DOHH2 (cell line): ENCODE data around the gene PDE4B.
"Not testable (repeated sequence)": the region's sequence is repeated elsewhere in the genome, so short reads cannot be mapped to it uniquely, and the experiment has no call there.

Experiments
- H3F3A ChIP-seq: fragments of 200-600 bp; sonication (generic), shearing (Covaris generic); 2 replicates; pipeline ENCODE4 v1.6.0; 2016; ENCODE audit warnings: antibody characterized with exemption, mild to moderate bottlenecking; ENCODE audit not compliant: control insufficient read depth, insufficient read depth
- H3K27ac ChIP-seq: fragments of 200-600 bp; sonication (generic); 2 replicates; pipeline ENCODE4 v1.5.1; 2014; ENCODE audit warnings: low read depth, mild to moderate bottlenecking, low read length, moderate library complexity
- H3K27me3 ChIP-seq: fragments of 200-600 bp; sonication (generic); 2 replicates; pipeline ENCODE4 v1.6.1; 2014; ENCODE audit warnings: mild to moderate bottlenecking, low read length, mixed read lengths; ENCODE audit not compliant: control insufficient read depth
- H3K36me3 ChIP-seq: fragments of 200-600 bp; sonication (generic); 2 replicates; pipeline ENCODE4 v1.6.1; 2014; ENCODE audit warnings: mild to moderate bottlenecking, low read length, moderate library complexity, mixed read lengths; ENCODE audit not compliant: control insufficient read depth
- H3K4me1 ChIP-seq: fragments of 200-600 bp; sonication (generic); 2 replicates; pipeline ENCODE4 v1.6.1; 2014; ENCODE audit warnings: mild to moderate bottlenecking, low read length, mixed read lengths; ENCODE audit not compliant: control insufficient read depth
- H3K4me2 ChIP-seq: fragments of 200-600 bp; sonication (generic); 2 replicates; pipeline ENCODE4 v1.6.0; 2014; ENCODE audit warnings: mild to moderate bottlenecking, low read length, moderate library complexity
- H3K4me3 ChIP-seq: fragments of 200-600 bp; sonication (generic); 2 replicates; pipeline ENCODE4 v1.5.1; 2014; ENCODE audit warnings: mild to moderate bottlenecking, low read length, mixed read lengths
- H3K79me2 ChIP-seq: fragments of 200-600 bp; sonication (generic); 2 replicates; pipeline ENCODE4 v1.6.1; 2014; ENCODE audit warnings: mild to moderate bottlenecking, low read length, mixed read lengths; ENCODE audit not compliant: control insufficient read depth
- H3K9me2 ChIP-seq: fragments of 200-600 bp; sonication (generic); replicated peaks from 2 replicates; pipeline ENCODE4 v1.6.1; 2014; ENCODE audit warnings: mild to moderate bottlenecking, low read length, mixed read lengths; ENCODE audit not compliant: control insufficient read depth
- H3K9me3 ChIP-seq: fragments of 200-600 bp; sonication (generic); 2 replicates; pipeline ENCODE4 v1.6.1; 2014; ENCODE audit warnings: antibody characterized with exemption, low read length, mixed read lengths; ENCODE audit not compliant: control insufficient read depth, insufficient read depth
- H4K20me1 ChIP-seq: fragments of 200-600 bp; sonication (generic); 2 replicates; pipeline ENCODE4 v1.6.0; 2014; ENCODE audit warnings: low read depth, mild to moderate bottlenecking, antibody characterized with exemption, low read length, moderate library complexity; ENCODE audit not compliant: control insufficient read depth, insufficient read depth
- EZH2phosphoT487 ChIP-seq: fragments of 200-600 bp; sonication (generic); IDR thresholded peaks from 2 replicates; pipeline ENCODE4 v1.6.1; 2017; ENCODE audit warnings: borderline replicate concordance, mild to moderate bottlenecking, antibody characterized with exemption, low read length, moderate library complexity, mixed read lengths
- TF ChIP-seq, protein P1 (sequence below): fragments of 200-600 bp; sonication (generic); IDR thresholded peaks from one replicate; pipeline ENCODE4 v1.5.1; 2014; ENCODE audit warnings: antibody characterized with exemption, mild to moderate bottlenecking, low read depth, low read length; ENCODE audit not compliant: poor library complexity, severe bottlenecking

Gene PDE4B

DNA sequence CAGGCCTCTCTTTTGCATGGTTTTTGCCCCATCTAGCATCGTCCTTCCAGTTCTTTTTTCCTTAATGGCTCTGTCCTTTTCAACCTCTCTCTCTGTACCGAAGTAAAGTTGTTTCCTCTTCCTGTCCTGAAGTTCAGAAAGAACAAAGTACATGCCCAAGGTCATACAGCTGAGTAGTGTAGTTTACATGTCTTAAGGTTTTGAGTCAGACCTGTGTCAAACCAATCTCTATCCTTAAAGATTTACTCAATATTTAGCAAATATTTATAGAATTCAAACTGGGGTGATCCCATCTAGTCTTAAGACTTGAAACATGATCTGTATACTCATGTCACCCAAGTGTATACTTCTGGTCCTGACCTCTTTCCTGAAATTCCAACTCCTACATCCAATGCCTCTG is 622.6 kb downstream of the PDE4B start:
- H3K4me2 ChIP-seq, result no peak overlapping the region
- no peaks in the 10 kb centered on the region for H3K27me3 ChIP-seq
- H3K27ac ChIP-seq, result no peak overlapping the region
- H3F3A ChIP-seq, result 0 out of 2 replicates have a peak, but pooled peaks cover 2% of the 10 kb centered on the region
- H4K20me1 ChIP-seq, result no peaks in the 10 kb centered on the region
- no peaks in the 10 kb centered on the region for H3K9me2 ChIP-seq
- TF ChIP-seq EZH2phosphoT487, result no peak
- TF ChIP-seq, protein P1, sequence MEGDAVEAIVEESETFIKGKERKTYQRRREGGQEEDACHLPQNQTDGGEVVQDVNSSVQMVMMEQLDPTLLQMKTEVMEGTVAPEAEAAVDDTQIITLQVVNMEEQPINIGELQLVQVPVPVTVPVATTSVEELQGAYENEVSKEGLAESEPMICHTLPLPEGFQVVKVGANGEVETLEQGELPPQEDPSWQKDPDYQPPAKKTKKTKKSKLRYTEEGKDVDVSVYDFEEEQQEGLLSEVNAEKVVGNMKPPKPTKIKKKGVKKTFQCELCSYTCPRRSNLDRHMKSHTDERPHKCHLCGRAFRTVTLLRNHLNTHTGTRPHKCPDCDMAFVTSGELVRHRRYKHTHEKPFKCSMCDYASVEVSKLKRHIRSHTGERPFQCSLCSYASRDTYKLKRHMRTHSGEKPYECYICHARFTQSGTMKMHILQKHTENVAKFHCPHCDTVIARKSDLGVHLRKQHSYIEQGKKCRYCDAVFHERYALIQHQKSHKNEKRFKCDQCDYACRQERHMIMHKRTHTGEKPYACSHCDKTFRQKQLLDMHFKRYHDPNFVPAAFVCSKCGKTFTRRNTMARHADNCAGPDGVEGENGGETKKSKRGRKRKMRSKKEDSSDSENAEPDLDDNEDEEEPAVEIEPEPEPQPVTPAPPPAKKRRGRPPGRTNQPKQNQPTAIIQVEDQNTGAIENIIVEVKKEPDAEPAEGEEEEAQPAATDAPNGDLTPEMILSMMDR, result no peak
- peaks cover 35% of the 10 kb centered on the region for H3K4me1 ChIP-seq
- no peaks in the 10 kb centered on the region for H3K79me2 ChIP-seq
- H3K4me3 ChIP-seq, result no peak overlapping the region
- no peaks in the 10 kb centered on the region for H3K36me3 ChIP-seq
- peaks cover 39% of the 10 kb centered on the region for H3K9me3 ChIP-seq

DNA sequence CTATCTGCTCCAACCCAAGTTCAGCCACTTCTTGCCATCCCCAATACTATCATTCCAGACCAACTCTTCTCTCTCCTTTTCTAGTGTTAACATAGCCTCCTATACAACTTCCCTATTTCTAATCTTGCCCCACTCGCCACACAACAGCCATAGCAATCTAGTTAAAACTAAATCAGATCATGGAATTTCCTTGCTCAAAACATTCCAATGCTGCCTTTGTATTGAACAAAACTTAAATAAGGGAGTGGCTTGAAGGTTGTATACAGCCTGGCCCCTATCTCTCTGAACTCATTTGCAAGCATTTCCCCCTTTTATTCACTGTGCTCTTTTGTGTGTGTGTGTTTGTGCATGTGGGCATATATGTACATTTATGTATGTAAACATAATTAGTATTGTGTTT is 623.2 kb downstream of the PDE4B start:
- H3F3A ChIP-seq, result 0 out of 2 replicates have a peak, but pooled peaks cover 2% of the 10 kb centered on the region
- no peaks in the 10 kb centered on the region for H4K20me1 ChIP-seq
- TF ChIP-seq, protein P1, result no peak
- no peak for TF ChIP-seq EZH2phosphoT487
- H3K9me3 ChIP-seq, result peaks cover 38% of the 10 kb centered on the region
- H3K9me2 ChIP-seq, result no peaks in the 10 kb centered on the region
- H3K4me2 ChIP-seq, result no peak overlapping the region
- H3K27ac ChIP-seq, result no peak overlapping the region
- H3K36me3 ChIP-seq, result no peaks in the 10 kb centered on the region
- peaks cover 32% of the 10 kb centered on the region for H3K4me1 ChIP-seq
- H3K4me3 ChIP-seq, result no peak overlapping the region
- no peaks in the 10 kb centered on the region for H3K79me2 ChIP-seq
- H3K27me3 ChIP-seq, result no peaks in the 10 kb centered on the region

DNA sequence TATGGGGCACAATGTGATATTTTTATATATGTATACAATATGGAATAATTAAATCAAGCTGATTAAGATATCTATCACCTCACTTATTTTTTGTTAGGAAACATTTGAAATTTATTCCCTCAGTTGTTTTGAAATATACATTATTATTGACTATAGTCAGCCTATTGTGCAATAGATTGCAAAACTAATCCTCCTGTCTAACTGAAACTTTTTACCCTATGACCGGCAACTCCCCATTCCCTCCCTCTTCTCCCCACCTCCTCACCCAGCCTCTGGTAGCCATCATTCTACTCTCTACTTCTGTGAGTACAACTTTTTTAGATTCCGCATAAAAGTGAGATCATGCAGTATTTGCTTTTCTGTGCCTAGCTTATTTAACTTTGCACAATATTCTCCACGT is 623.6 kb downstream of the PDE4B start:
- Histone ChIP-seq H4K20me1 (no peaks in the 10 kb centered on the region), H3K27ac (no peak overlapping the region), H3F3A (0 out of 2 replicates have a peak, but pooled peaks cover 2% of the 10 kb centered on the region), H3K4me3 (no peak overlapping the region), H3K27me3 (no peaks in the 10 kb centered on the region), H3K36me3 (no peaks in the 10 kb centered on the region), H3K4me2 (no peak overlapping the region), H3K9me2 (no peaks in the 10 kb centered on the region), H3K9me3 (peaks cover 38% of the 10 kb centered on the region), H3K4me1 (peaks cover 30% of the 10 kb centered on the region), H3K79me2 (no peaks in the 10 kb centered on the region)
- no peak for TF ChIP-seq EZH2phosphoT487
- TF ChIP-seq, protein P1, result no peak

DNA sequence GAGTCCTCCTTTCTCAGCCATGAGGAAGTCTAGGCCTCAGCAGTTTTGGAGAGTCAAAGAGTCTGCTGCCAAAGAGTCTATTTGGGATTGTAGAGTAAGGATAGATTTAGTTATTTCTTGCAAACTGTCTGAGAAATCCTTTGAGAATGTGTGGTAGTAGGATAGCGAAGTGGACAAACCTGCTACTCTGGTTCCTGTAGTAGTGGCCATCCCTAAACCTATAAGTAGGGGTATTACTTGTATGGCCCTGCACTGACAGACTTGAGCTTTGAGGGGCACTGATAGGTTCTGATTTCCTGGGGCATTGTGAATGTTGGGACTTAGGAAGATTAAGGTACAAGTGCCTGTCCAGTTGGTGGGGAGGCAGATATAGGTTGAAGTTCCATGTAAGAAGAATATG is 625.3 kb downstream of the PDE4B start:
- H3K27ac ChIP-seq, result no peak overlapping the region
- H3K4me3 ChIP-seq, result no peak overlapping the region

DNA sequence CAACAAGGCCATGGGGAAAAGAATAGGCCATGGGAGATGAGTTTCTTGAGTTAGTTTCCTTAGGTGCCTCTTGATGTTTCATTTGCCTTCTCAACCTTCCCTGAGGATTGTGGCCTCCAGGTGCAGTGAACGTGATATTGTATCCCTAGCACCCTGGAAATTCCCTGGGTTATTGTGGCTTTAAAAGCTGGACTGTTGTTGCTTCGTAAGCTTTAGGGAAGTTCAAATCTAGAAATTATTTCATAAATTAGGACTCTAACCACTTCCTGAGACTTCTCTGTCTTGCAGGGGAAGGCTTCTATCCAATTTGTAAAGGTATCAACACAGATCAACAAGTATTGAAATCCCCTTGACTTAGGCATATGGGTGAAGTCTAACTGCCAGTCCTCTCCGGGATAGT is 627.5 kb downstream of the PDE4B start:
- Histone ChIP-seq H3K9me3 (peaks cover 29% of the 10 kb centered on the region), H3K4me1 (peaks cover 13% of the 10 kb centered on the region)
- H3K27me3 ChIP-seq, H3K79me2 ChIP-seq, H3F3A ChIP-seq, H3K9me2 ChIP-seq, H3K27ac ChIP-seq, H4K20me1 ChIP-seq, H3K4me3 ChIP-seq, H3K4me2 ChIP-seq, H3K36me3 ChIP-seq: not testable (repeated sequence)

More for the DNA sequence above, 625.3 kb downstream of the PDE4B start:
- Histone ChIP-seq H3K4me2 (no peak overlapping the region), H3K9me3 (peaks cover 32% of the 10 kb centered on the region), H3K27me3 (no peaks in the 10 kb centered on the region), H3K79me2 (no peaks in the 10 kb centered on the region), H3K36me3 (no peaks in the 10 kb centered on the region), H3F3A (0 out of 2 replicates have a peak, but pooled peaks cover 2% of the 10 kb centered on the region), H4K20me1 (no peaks in the 10 kb centered on the region), H3K4me1 (peaks cover 17% of the 10 kb centered on the region), H3K9me2 (no peaks in the 10 kb centered on the region)
- TF ChIP-seq EZH2phosphoT487, result no peak
- TF ChIP-seq, protein P1, result no peak
